Activated naive CD8-positive, alpha-beta T cell treated with anti-CD3 and anti-CD28 coated beads for 36 hours (primary cell): ENCODE results near the gene NDC1. TPM values are rescaled to one million over a fixed set of nuclear protein-coding genes. Genes with fewer than 3 reads are reported as not detected.

Experiments
- DNase-seq: peaks from one replicate; pipeline ENCODE4 v3.0.0; 2021
- H3K27ac Mint-ChIP-seq: one replicate; pipeline ENCODE4 v1.8.0; 2022; ENCODE audit warnings: mild to moderate bottlenecking, moderate library complexity, mixed read lengths
- H3K27me3 Mint-ChIP-seq: one replicate; pipeline ENCODE4 v1.8.0; 2022; ENCODE audit warnings: mild to moderate bottlenecking, mixed read lengths
- H3K36me3 Mint-ChIP-seq: one replicate; pipeline ENCODE4 v1.8.0; 2021; ENCODE audit warnings: mild to moderate bottlenecking, mixed read lengths
- H3K4me1 Mint-ChIP-seq: one replicate; pipeline ENCODE4 v1.8.0; 2021; ENCODE audit warnings: mixed read lengths
- H3K4me3 Mint-ChIP-seq: one replicate; pipeline ENCODE4 v1.8.0; 2022; ENCODE audit warnings: mild to moderate bottlenecking, moderate library complexity, mixed read lengths
- H3K9me3 Mint-ChIP-seq: one replicate; pipeline ENCODE4 v1.8.0; 2022; ENCODE audit warnings: mixed read lengths
- total RNA-seq, 2 experiments: library from RNA; stranded (reverse); gene quantifications; one replicate each; pipeline ENCODE4 v1.2.3, GENCODE V29; 2021

NDC1 gene
- total RNA-seq, 2 experiments from 2014 or later = 44.2 to 50.4 TPM

- H3K9me3 Mint-ChIP-seq = no peaks in the 10 kb centered on the region
- no peaks in the 10 kb centered on the region for H3K36me3 Mint-ChIP-seq
- no peak overlapping the region for H3K4me3 Mint-ChIP-seq
- no peaks in the 10 kb centered on the region for H3K27me3 Mint-ChIP-seq
- DNase-seq = no peak
- H3K4me1 Mint-ChIP-seq = no peaks in the 10 kb centered on the region
- no peak overlapping the region for H3K27ac Mint-ChIP-seq
These were observed 117.0 kb downstream of the NDC1 start for GRCh38 chr1:53721088-53721487.

GRCh38 chr1:53719469-53719868 is 118.6 kb downstream of the NDC1 start:
- H3K4me3 Mint-ChIP-seq = no peak overlapping the region
- H3K27me3 Mint-ChIP-seq = no peaks in the 10 kb centered on the region
- no peaks in the 10 kb centered on the region for H3K4me1 Mint-ChIP-seq
- no peak for DNase-seq
- no peak overlapping the region for H3K27ac Mint-ChIP-seq
- H3K36me3 Mint-ChIP-seq = no peaks in the 10 kb centered on the region
- H3K9me3 Mint-ChIP-seq = no peaks in the 10 kb centered on the region

GRCh38 chr1:53718443-53718842 is 119.7 kb downstream of the NDC1 start:
- Mint-ChIP-seq H3K4me3 (no peak overlapping the region), H3K9me3 (no peaks in the 10 kb centered on the region), H3K27me3 (peaks cover 3% of the 10 kb centered on the region), H3K36me3 (no peaks in the 10 kb centered on the region), H3K4me1 (no peaks in the 10 kb centered on the region), H3K27ac (no peak overlapping the region)
- DNase-seq = no peak

- H3K4me3 Mint-ChIP-seq = no peak overlapping the region
- no peaks in the 10 kb centered on the region for H3K36me3 Mint-ChIP-seq
- H3K27me3 Mint-ChIP-seq = peaks cover 3% of the 10 kb centered on the region
- no peaks in the 10 kb centered on the region for H3K4me1 Mint-ChIP-seq
- DNase-seq = no peak
- no peak overlapping the region for H3K27ac Mint-ChIP-seq
- no peaks in the 10 kb centered on the region for H3K9me3 Mint-ChIP-seq
These were observed 120.9 kb downstream of the NDC1 start for GRCh38 chr1:53717025-53717804.

- Mint-ChIP-seq H3K9me3 (no peaks in the 10 kb centered on the region), H3K4me3 (no peak overlapping the region), H3K27ac (no peak overlapping the region), H3K27me3 (peaks cover 3% of the 10 kb centered on the region), H3K4me1 (no peaks in the 10 kb centered on the region), H3K36me3 (no peaks in the 10 kb centered on the region)
- DNase-seq = no peak
These were observed 121.9 kb downstream of the NDC1 start for GRCh38 chr1:53716150-53716549.

- no peak overlapping the region for H3K4me3 Mint-ChIP-seq
These were observed 122.6 kb downstream of the NDC1 start for GRCh38 chr1:53715478-53715877.

More at GRCh38 chr1:53715478-53715877, 122.6 kb downstream of the NDC1 start:
- peaks cover 3% of the 10 kb centered on the region for H3K27me3 Mint-ChIP-seq
- no peaks in the 10 kb centered on the region for H3K9me3 Mint-ChIP-seq
- H3K4me1 Mint-ChIP-seq = no peaks in the 10 kb centered on the region
- no peak overlapping the region for H3K27ac Mint-ChIP-seq
- DNase-seq = peak; percentile 14
- H3K36me3 Mint-ChIP-seq = no peaks in the 10 kb centered on the region

Other genes with a start within 250 kb of the NDC1 start
- under 1 TPM in 1 of 2 experiments, not detected in 1; 0.10 TPM for gene GLIS1, start 99.1 kb downstream of the NDC1 start, total RNA-seq
- gene YIPF1, start 51.5 kb upstream of the NDC1 start, total RNA-seq = 10 to 100 TPM; 14.5 to 16.5 TPM
- gene DIO1, start 55.9 kb upstream of the NDC1 start, total RNA-seq = not detected
- 10 to 100 TPM; 53.2 to 59.1 TPM for gene IFT25, start 107.4 kb upstream of the NDC1 start, total RNA-seq
- 10 to 100 TPM; 29.0 to 30.1 TPM for gene LRRC42, start 108.1 kb upstream of the NDC1 start, total RNA-seq
- gene LDLRAD1, start 179.9 kb upstream of the NDC1 start, total RNA-seq = not detected
- gene TMEM59, start 214.9 kb upstream of the NDC1 start, total RNA-seq = 10 to 100 TPM; 89.4 to 97.7 TPM
- 1 to 10 TPM; 7.7 to 8.3 TPM for gene TCEANC2, start 215.3 kb upstream of the NDC1 start, total RNA-seq